ENCODE measurements around the gene NOL4L. TPM values are rescaled to one million over a fixed set of nuclear protein-coding genes. Genes with fewer than 3 reads are reported as not detected.
A peak's percentile ranks its signal among the peaks of the same experiment; 100 is the strongest.

Gene NOL4L
- polyA plus RNA-seq, 4 donors = 16.0 to 97.3 (median 24.0) TPM

GRCh38 chr20:32535953-32536823 is 48.9 kb downstream of the NOL4L start:
- peak overlapping the region; percentile 61 to 77 (median 76) for H3K27ac ChIP-seq (ENCODE audit: low read depth in 1 of 3, low read length in 2 of 3)
- H3K4me3 ChIP-seq (ENCODE audit: low read depth in 1 of 3, low read length in 3 of 3) = peak overlapping the region; percentile 45 to 65 (median 47)
- FAIRE-seq (no peak), DNase-seq (peak; percentile 70 to 87)
- no peaks in the 10 kb centered on the region for H3K9me3 ChIP-seq (ENCODE audit: control insufficient read depth in 2 of 2, insufficient read depth in 1 of 2, low read depth in 1 of 2, low read length in 1 of 2)
- no peaks in the 10 kb centered on the region for H3K27me3 ChIP-seq (ENCODE audit: control insufficient read depth in 3 of 3, insufficient read depth in 3 of 3, low read length in 3 of 3)
- H3K4me1 ChIP-seq (ENCODE audit: control insufficient read depth in 3 of 3, insufficient read depth in 2 of 3, low read depth in 1 of 3, low read length in 2 of 3) = peaks cover 4 to 52% (median 10%) of the 10 kb centered on the region in 3 donors
- 1 to 4% (median 3%) methylated on average over 21 to 67 of the region's 68 CpGs for WGBS, 3 donors
- H3K36me3 ChIP-seq (ENCODE audit: control insufficient read depth in 3 of 3, insufficient read depth in 2 of 3, low read depth in 1 of 3, low read length in 3 of 3) = peaks cover 0 to 7% (median 0%) of the 10 kb centered on the region in 3 donors

- DNase-seq = no peak
- no peak for FAIRE-seq
- Histone ChIP-seq H3K4me1 (ENCODE audit: control insufficient read depth in 3 of 3, insufficient read depth in 2 of 3, low read depth in 1 of 3, low read length in 2 of 3) (peaks cover 4 to 44% (median 10%) of the 10 kb centered on the region in 3 donors), H3K9me3 (ENCODE audit: control insufficient read depth in 2 of 2, insufficient read depth in 1 of 2, low read depth in 1 of 2, low read length in 1 of 2) (no peaks in the 10 kb centered on the region), H3K36me3 (ENCODE audit: control insufficient read depth in 3 of 3, insufficient read depth in 2 of 3, low read depth in 1 of 3, low read length in 3 of 3) (peaks cover 0 to 7% (median 0%) of the 10 kb centered on the region in 3 donors), H3K4me3 (ENCODE audit: low read depth in 1 of 3, low read length in 3 of 3) (peak overlapping the region in 1 of 3 donors; percentile 65), H3K27me3 (ENCODE audit: control insufficient read depth in 3 of 3, insufficient read depth in 3 of 3, low read length in 3 of 3) (no peaks in the 10 kb centered on the region), H3K27ac (ENCODE audit: low read depth in 1 of 3, low read length in 2 of 3) (peak overlapping the region; percentile 61 to 77 (median 76))
- 27 to 58% (median 32%) methylated on average over 17 to 18 of the region's 18 CpGs for WGBS, 3 donors
Measured at GRCh38 chr20:32535316-32535952, 49.7 kb downstream of the NOL4L start.

GRCh38 chr20:32534661-32535240 is 50.4 kb downstream of the NOL4L start:
- H3K27ac ChIP-seq (ENCODE audit: low read depth in 1 of 3, low read length in 2 of 3) = no peak overlapping the region
- no peak overlapping the region for H3K4me3 ChIP-seq (ENCODE audit: low read depth in 1 of 3, low read length in 3 of 3)
- no peaks in the 10 kb centered on the region for H3K27me3 ChIP-seq (ENCODE audit: control insufficient read depth in 3 of 3, insufficient read depth in 3 of 3, low read length in 3 of 3)
- H3K9me3 ChIP-seq (ENCODE audit: control insufficient read depth in 2 of 2, insufficient read depth in 1 of 2, low read depth in 1 of 2, low read length in 1 of 2) = no peaks in the 10 kb centered on the region
- DNase-seq (peak in 1 of 2 donors; percentile 31), FAIRE-seq (no peak)
- H3K36me3 ChIP-seq (ENCODE audit: control insufficient read depth in 3 of 3, insufficient read depth in 2 of 3, low read depth in 1 of 3, low read length in 3 of 3) = peaks cover 0 to 7% (median 0%) of the 10 kb centered on the region in 3 donors
- WGBS, 3 donors = 51 to 56% (median 52%) methylated on average over 8 of the region's 8 CpGs
- peaks cover 4 to 38% (median 10%) of the 10 kb centered on the region in 3 donors for H3K4me1 ChIP-seq (ENCODE audit: control insufficient read depth in 3 of 3, insufficient read depth in 2 of 3, low read depth in 1 of 3, low read length in 2 of 3)

- Histone ChIP-seq H3K4me1 (ENCODE audit: control insufficient read depth in 3 of 3, insufficient read depth in 2 of 3, low read depth in 1 of 3, low read length in 2 of 3) (peaks cover 2 to 31% (median 7%) of the 10 kb centered on the region in 3 donors), H3K27ac (ENCODE audit: low read depth in 1 of 3, low read length in 2 of 3) (no peak overlapping the region), H3K27me3 (ENCODE audit: control insufficient read depth in 3 of 3, insufficient read depth in 3 of 3, low read length in 3 of 3) (no peaks in the 10 kb centered on the region), H3K36me3 (ENCODE audit: control insufficient read depth in 3 of 3, insufficient read depth in 2 of 3, low read depth in 1 of 3, low read length in 3 of 3) (peaks cover 0 to 4% (median 0%) of the 10 kb centered on the region in 3 donors), H3K9me3 (ENCODE audit: control insufficient read depth in 2 of 2, insufficient read depth in 1 of 2, low read depth in 1 of 2, low read length in 1 of 2) (no peaks in the 10 kb centered on the region), H3K4me3 (ENCODE audit: low read depth in 1 of 3, low read length in 3 of 3) (no peak overlapping the region)
- DNase-seq = no peak
- WGBS, 3 donors = 82 to 90% (median 89%) methylated on average over 6 of the region's 6 CpGs
- no peak for FAIRE-seq
Measured at GRCh38 chr20:32533732-32534131, 51.4 kb downstream of the NOL4L start.

GRCh38 chr20:32532246-32532645 is 52.9 kb downstream of the NOL4L start:
- H3K9me3 ChIP-seq (ENCODE audit: control insufficient read depth in 2 of 2, insufficient read depth in 1 of 2, low read depth in 1 of 2, low read length in 1 of 2) = no peaks in the 10 kb centered on the region
- DNase-seq = no peak
- FAIRE-seq = no peak
- peaks cover 0 to 13% (median 0%) of the 10 kb centered on the region in 3 donors for H3K36me3 ChIP-seq (ENCODE audit: control insufficient read depth in 3 of 3, insufficient read depth in 2 of 3, low read depth in 1 of 3, low read length in 3 of 3)
- H3K27me3 ChIP-seq (ENCODE audit: control insufficient read depth in 3 of 3, insufficient read depth in 3 of 3, low read length in 3 of 3) = no peaks in the 10 kb centered on the region
- H3K4me1 ChIP-seq (ENCODE audit: control insufficient read depth in 3 of 3, insufficient read depth in 2 of 3, low read depth in 1 of 3, low read length in 2 of 3) = peaks cover 0 to 23% (median 0%) of the 10 kb centered on the region in 3 donors
- H3K4me3 ChIP-seq (ENCODE audit: low read depth in 1 of 3, low read length in 3 of 3) = no peak overlapping the region
- 83 to 94% (median 89%) methylated on average over 7 of the region's 7 CpGs for WGBS, 3 donors
- H3K27ac ChIP-seq (ENCODE audit: low read depth in 1 of 3, low read length in 2 of 3) = no peak overlapping the region

GRCh38 chr20:32528905-32529670 is 56.0 kb downstream of the NOL4L start:
- Histone ChIP-seq H3K9me3 (ENCODE audit: control insufficient read depth in 2 of 2, insufficient read depth in 1 of 2, low read depth in 1 of 2, low read length in 1 of 2) (no peaks in the 10 kb centered on the region), H3K4me3 (ENCODE audit: low read depth in 1 of 3, low read length in 3 of 3) (no peak overlapping the region), H3K27me3 (ENCODE audit: control insufficient read depth in 3 of 3, insufficient read depth in 3 of 3, low read length in 3 of 3) (no peaks in the 10 kb centered on the region), H3K4me1 (ENCODE audit: control insufficient read depth in 3 of 3, insufficient read depth in 2 of 3, low read depth in 1 of 3, low read length in 2 of 3) (peaks cover 0 to 15% (median 0%) of the 10 kb centered on the region in 3 donors), H3K36me3 (ENCODE audit: control insufficient read depth in 3 of 3, insufficient read depth in 2 of 3, low read depth in 1 of 3, low read length in 3 of 3) (peaks cover 0 to 38% (median 0%) of the 10 kb centered on the region in 3 donors), H3K27ac (ENCODE audit: low read depth in 1 of 3, low read length in 2 of 3) (peak overlapping the region in 1 of 3 donors; percentile 13)
- 93 to 95% (median 93%) methylated on average over 13 of the region's 13 CpGs for WGBS, 3 donors
- DNase-seq = no peak
- no peak for FAIRE-seq

GRCh38 chr20:32528171-32528891 is 56.8 kb downstream of the NOL4L start:
- 28 to 48% (median 42%) methylated on average over 27 of the region's 27 CpGs for WGBS, 3 donors
- H3K4me1 ChIP-seq (ENCODE audit: control insufficient read depth in 3 of 3, insufficient read depth in 2 of 3, low read depth in 1 of 3, low read length in 2 of 3) = peaks cover 0 to 15% (median 0%) of the 10 kb centered on the region in 3 donors
- H3K27me3 ChIP-seq (ENCODE audit: control insufficient read depth in 3 of 3, insufficient read depth in 3 of 3, low read length in 3 of 3) = no peaks in the 10 kb centered on the region
- peak overlapping the region in 1 of 3 donors; percentile 29 for H3K27ac ChIP-seq (ENCODE audit: low read depth in 1 of 3, low read length in 2 of 3)
- H3K36me3 ChIP-seq (ENCODE audit: control insufficient read depth in 3 of 3, insufficient read depth in 2 of 3, low read depth in 1 of 3, low read length in 3 of 3) = peaks cover 0 to 39% (median 0%) of the 10 kb centered on the region in 3 donors
- DNase-seq (peak in 1 of 2 donors; percentile 61), FAIRE-seq (no peak)
- H3K4me3 ChIP-seq (ENCODE audit: low read depth in 1 of 3, low read length in 3 of 3) = no peak overlapping the region
- no peaks in the 10 kb centered on the region for H3K9me3 ChIP-seq (ENCODE audit: control insufficient read depth in 2 of 2, insufficient read depth in 1 of 2, low read depth in 1 of 2, low read length in 1 of 2)
